HG02678 (cell line): Measurements from ENCODE around the gene OGG1.

Experiments used
- ATAC-seq: cut with Tn5 transposase; IDR thresholded peaks from one replicate; pipeline ENCODE4 v1.9.1; 2021; ENCODE audit warnings: mild to moderate bottlenecking, moderate library complexity; ENCODE audit not compliant: unreplicated experiment

The OGG1 gene

DNA sequence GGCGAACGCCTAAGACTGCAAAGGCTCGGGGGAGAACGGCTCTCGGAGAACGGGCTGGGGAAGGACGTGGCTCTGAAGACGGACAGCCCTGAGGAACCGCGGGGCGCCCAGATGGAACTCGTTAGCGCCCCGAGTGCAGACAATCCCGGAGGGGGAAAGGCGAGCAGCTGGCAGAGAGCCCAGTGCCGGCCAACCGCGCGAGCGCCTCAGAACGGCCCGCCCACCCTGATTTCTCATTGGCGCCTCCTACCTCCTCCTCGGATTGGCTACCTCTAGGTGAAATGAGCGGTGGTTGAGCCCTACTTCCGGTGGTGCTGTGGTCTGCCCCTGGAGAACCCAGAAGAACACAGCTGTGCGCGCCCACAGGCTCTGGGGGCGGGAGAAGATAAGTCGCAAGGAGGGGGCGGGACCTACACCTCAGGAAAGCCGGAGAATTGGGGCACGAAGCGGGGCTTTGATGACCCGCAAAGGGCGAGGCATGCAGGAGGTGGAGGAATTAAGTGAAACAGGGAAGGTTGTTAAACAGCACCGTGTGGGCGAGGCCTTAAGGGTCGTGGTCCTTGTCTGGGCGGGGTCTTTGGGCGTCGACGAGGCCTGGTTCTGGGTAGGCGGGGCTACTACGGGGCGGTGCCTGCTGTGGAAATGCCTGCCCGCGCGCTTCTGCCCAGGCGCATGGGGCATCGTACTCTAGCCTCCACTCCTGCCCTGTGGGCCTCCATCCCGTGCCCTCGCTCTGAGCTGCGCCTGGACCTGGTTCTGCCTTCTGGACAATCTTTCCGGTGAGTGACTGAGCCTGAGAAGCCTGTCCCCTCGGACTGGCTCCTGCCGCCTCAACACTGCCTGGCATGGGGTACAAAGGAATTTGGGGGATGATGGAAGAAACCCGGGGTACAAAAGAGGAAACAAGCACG is at the start of gene OGG1:
Gene OGG1, plus strand, starts transcription at position 308 of the 911 bp plus-strand sequence. Its CDS starts 335 bp downstream, at position 643.
- peak; percentile 90 for ATAC-seq

- no peak for ATAC-seq
Observed at GRCh38 chr3:9700536-9700935, 49.2 kb upstream of the OGG1 start.

DNA sequence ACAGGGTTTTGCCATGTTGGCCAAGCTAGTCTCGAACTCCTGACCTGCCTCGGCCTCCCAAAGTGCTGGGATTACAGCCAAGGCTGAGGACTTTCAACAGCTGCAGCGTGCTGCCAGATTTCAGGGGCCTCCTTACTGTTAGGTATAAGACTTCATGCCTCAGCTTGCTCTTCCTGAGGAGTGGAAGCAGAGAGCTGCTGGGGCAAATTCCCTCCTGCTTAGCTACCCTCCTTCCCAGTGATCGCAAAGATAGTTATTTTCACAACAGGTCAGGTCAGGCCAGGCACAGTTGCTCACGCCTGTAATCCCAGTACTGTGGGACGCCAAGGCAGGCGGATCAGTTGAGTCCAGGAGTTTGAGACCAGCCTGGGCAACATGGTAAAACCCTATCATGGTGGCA is 48.7 kb upstream of the OGG1 start:
- ATAC-seq: no peak

DNA sequence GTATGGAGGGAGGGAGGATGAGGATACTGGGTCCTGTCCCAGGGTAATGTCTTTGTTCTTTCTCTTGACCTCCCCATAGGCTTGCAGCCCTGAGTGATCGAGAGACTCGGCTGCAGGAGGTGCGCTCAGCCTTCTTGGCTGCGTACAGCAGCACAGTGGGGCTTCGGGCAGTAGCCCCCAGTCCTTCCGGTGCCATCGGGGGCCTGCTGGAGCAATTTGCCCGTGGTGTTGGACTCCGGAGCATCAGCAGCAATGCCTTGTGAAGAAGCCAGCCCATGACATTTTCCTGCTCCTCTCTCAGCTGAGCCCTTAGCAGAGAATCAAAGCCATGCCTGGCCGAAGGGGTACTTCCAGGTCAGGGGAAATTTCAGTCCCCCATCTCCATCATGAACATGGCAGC is 48.0 kb upstream of the OGG1 start:
- ATAC-seq: no peak

DNA sequence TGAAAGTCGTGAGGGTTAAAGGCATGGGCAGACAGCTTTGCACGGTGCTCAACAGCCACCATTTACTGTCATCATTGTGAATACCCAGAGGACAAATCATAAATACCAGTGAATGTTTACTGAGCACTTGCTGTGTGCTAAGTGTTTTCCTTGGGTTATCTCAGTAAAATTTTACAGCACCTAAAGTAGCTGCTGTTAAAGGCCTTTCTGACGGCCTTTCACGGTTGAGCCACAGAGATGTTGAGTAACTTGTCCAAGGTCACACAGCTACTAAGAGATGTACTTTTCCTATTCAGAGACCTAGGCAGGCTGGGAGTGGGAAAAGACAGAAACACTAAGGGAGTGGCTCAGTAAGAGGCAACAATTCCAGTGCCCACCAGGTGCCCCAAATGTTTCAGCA is 46.5 kb upstream of the OGG1 start:
- ATAC-seq: no peak

GRCh38 chr3:9703736-9704346 is 45.9 kb upstream of the OGG1 start, which contains the start of gene CPNE9:
Gene CPNE9, plus strand, starts transcription at chr3:9703833. Its CDS starts 164 bp downstream, at chr3:9703997.
- no peak for ATAC-seq

DNA sequence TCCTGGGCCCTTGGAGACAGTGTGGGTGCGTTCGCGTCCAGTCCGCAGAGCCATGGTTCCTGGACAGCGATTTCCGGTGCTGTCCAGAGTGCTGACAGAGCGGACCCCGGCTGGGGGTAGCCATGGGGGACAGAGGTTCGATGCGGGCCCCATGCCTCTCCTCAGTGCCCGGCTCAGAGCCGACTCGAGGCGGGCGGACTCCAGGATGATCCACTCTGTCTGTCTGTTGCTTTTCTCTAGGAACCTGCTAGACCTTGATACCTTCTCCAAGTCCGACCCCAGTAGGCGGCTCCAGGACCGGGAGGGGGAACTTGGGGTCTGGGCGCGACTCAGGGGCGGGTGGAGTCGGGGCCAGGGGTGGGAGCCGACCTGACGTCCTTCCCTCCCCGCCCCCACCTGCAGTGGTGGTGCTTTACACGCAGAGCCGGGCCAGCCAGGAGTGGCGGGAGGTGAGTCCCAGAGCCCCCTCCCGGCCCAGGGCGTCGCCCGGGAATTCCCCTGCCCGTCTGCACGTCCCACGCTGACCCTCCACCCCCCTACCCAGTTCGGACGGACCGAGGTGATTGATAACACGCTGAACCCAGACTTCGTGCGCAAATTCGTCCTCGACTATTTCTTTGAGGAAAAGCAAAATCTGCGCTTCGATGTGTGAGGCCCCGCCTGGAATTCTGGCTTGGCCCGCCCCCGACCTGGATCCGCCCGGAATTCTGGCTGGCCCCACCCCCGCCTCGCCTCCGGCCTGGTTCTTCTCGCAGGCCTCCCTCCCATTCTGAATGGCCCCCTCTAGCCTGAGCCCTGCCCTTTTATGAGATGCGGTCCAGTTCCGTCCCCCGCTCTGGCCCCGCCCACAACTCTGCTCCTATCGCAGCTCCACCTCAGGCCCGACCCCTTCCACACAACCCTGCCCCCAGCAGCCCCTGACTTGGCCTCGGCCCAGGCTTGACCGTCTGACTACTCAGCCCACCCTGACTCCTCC is 45.1 kb upstream of the OGG1 start:
- ATAC-seq: no peak

DNA sequence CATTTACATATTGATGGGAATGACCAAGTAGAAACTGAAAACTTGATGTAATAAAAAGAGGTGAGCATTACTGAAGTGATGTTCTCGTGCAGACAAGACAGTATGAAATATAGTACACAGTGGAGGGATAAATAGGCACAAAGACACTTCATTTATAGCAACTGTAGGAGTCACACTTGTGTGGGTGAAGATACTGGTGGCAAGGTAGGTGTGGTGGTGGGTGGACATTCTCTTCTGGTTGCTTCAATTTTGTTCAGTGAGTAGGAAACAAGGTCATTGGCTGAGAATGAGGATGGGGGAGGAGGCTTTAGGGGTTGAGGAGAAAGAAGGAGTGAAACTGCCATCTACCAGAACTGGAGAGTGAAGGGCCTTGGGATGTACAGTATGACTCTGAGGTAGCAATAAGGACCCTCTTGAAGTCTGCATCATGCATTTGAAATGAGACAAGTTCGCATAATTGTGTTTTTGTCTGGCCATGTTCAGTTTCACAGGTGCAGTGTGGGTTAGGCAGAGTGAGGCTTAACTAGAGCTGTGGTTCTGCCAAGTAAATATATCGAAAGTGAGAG is 39.5 kb upstream of the OGG1 start:
- ATAC-seq: no peak

DNA sequence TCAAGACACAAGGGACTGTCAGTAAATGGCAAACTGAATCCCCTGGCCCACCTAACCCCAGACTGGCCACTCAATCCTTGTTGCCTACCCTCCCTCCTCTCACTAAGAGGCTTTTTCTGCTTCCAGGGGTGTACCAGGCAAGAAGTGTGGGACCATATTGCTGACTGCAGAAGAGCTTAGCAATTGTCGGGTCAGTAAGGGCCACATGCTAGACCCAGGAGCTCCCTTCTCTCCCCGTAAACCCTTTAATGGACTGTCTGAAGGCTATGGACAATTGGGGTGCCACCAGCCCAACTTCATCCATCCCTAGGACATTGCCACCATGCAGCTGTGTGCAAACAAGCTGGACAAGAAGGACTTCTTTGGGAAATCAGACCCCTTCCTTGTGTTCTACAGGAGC is 37.3 kb upstream of the OGG1 start:
- no peak for ATAC-seq

- ATAC-seq: no peak
Observed at GRCh38 chr3:9713142-9713541, 36.6 kb upstream of the OGG1 start.

DNA sequence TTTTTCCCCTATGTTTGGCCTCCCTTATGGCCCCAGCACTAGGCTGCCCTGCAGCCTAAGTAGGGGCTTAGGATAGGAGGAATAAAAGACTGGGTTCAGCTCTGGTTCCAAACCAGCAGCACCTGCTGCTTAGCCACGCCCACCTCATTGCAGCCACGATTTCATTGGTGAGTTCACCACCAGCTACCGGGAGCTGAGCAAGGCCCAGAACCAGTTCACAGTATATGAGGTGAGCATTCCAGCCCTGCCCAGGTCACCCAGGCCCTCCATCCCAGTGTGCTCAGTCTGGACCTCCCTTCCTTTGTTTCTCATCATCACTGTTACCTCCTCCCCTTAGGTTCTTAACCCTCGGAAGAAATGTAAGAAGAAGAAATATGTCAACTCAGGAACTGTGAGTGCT is 34.6 kb upstream of the OGG1 start:
- no peak for ATAC-seq

- no peak for ATAC-seq
Observed at GRCh38 chr3:9715764-9716437, 33.9 kb upstream of the OGG1 start.

DNA sequence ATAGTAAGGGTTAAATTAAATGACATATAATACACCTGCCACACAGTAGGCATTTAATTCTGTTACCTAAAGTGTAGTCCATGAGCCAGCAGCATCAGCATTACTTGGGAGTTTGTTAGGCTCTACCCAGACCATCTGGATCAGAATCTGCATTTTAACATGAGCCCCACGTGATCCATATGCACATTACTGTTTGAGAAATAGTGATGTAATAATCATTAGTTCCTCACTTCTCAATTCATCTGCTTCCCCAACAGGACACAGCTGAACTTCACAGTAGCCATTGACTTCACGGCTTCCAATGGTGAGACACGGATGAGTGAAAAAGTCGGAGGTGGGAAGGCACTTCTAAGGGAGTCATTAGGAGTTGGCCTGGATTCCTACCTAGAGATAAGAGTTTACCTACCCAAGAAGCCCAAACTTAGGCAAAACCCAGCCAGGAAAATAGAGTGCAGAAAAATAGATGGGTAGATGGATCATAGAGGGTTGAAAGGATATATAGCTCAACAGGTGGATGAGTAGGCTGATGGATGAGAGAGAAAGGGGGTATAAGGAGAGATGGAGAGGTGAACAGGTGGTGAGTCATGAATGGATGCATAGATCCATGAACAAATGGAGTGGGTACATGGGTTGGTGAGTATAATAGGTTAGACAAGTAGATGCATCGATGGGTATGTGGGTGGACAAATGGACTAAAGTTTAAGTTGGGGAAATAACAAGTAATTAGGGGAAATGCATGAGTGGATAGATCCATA is 32.8 kb upstream of the OGG1 start:
- ATAC-seq: no peak

GRCh38 chr3:9717563-9717962 is 32.2 kb upstream of the OGG1 start:
- no peak for ATAC-seq

- no peak for ATAC-seq
Observed at GRCh38 chr3:9718118-9718517, 31.6 kb upstream of the OGG1 start.

DNA sequence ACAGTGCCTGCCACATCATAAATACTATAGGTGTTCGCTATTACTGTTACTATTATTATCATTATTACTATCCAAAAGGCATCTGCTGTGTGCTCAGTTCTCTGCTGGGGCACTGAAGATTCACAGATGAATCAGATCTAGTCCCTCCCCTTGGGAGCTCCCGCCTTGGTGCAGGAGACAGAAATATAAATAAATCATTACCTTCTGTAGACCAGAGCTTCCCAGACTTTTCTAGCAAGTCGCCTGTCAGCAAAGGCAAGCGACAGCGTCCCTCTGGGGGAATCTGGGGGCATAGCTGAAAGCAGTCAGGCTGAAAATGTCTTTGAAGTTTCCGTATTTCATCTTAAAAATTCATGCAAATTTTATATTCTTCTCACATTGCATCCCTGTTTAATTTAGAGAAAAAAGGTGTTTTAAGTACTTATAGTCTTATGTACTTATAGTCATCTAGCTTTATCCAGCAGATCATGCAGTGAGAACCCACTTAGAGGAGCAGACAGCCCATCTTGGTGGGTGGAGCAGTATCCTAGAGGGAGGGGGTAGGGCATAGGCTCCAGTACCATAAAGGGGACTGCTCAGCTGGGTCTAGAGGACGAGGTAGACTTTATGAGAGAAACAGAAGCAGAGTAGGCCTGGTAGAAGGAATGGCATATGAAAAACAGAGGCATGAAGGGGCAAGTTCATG is 28.6 kb upstream of the OGG1 start:
- no peak for ATAC-seq

GRCh38 chr3:9721700-9722060 is 28.1 kb upstream of the OGG1 start:
- ATAC-seq: no peak

GRCh38 chr3:9725775-9726515 is 23.8 kb upstream of the OGG1 start:
- ATAC-seq: no peak
